IMR-90 (cell line): Measurements from ENCODE around the gene UGT1A7. TPM values are rescaled to one million over a fixed set of nuclear protein-coding genes. Genes with fewer than 3 reads are reported as not detected.

Source experiments
- ATAC-seq: fragments of 200-7000 bp; cut with Tn5 transposase; 2 replicates; pipeline ENCODE4 v1.9.1; 2020; ENCODE audit warnings: low read depth, mild to moderate bottlenecking, moderate library complexity
- BruUV-seq: library from RNA; stranded (reverse); fragments of 400-500 nt; replicated peaks from 2 replicates; lab custom pipeline; 2021; lab: Mats Ljungman, UMichigan
- CTCF ChIA-PET: fragments of 300-600 bp; formaldehyde crosslinking; extraction: SDS; loops from one replicate; lab custom pipeline; 2021; ENCODE audit warnings: antibody characterized with exemption; lab: Yijun Ruan, JAX
- POLR2A ChIA-PET: fragments of 300-600 bp; sonication (Branson Sonifier 250); formaldehyde crosslinking; loops from one replicate; lab custom pipeline; 2022; ENCODE audit warnings: antibody characterized with exemption; ENCODE audit not compliant: unreplicated experiment; lab: Charles Lee
- DNase-seq: peaks from one replicate; pipeline ENCODE4 v3.0.0; 2013
- H2AFZ ChIP-seq: replicated peaks from 2 replicates; pipeline ENCODE3; 2013; ENCODE audit warnings: low read length, mild to moderate bottlenecking; ENCODE audit not compliant: poor library complexity
- H2AK5ac ChIP-seq: 2 replicates; pipeline ENCODE4 v1.6.1; 2013; ENCODE audit warnings: low read depth, low read length, inconsistent platforms
- H2AK9ac ChIP-seq: replicated peaks from 2 replicates; pipeline ENCODE3; 2013; ENCODE audit warnings: mild to moderate bottlenecking, low read depth, low read length, moderate library complexity; ENCODE audit not compliant: poor library complexity
- H2BK120ac ChIP-seq: 2 replicates; pipeline ENCODE4 v1.6.1; 2013; ENCODE audit warnings: low read depth, low read length, inconsistent platforms
- H2BK15ac ChIP-seq: 3 replicates; pipeline ENCODE4 v1.6.1; 2013; ENCODE audit warnings: low read depth, low read length, inconsistent platforms
- H2BK20ac ChIP-seq: 2 replicates; pipeline ENCODE4 v1.6.1; 2013; ENCODE audit warnings: low read depth, mild to moderate bottlenecking, inconsistent platforms, low read length, moderate library complexity
- H2BK5ac ChIP-seq: 2 replicates; pipeline ENCODE4 v1.6.1; 2013; ENCODE audit warnings: mild to moderate bottlenecking, low read depth, low read length, inconsistent platforms; ENCODE audit not compliant: poor library complexity, severe bottlenecking
- H3K14ac ChIP-seq: replicated peaks from 2 replicates; pipeline ENCODE4 v1.6.1; 2013; ENCODE audit warnings: low read depth, low read length, inconsistent platforms
- H3K18ac ChIP-seq: 2 replicates; pipeline ENCODE4 v1.6.1; 2013; ENCODE audit warnings: low read depth, low read length, control low read depth
- H3K23ac ChIP-seq: 2 replicates; pipeline ENCODE4 v1.6.1; 2013; ENCODE audit warnings: low read depth, low read length, inconsistent platforms
- H3K27ac ChIP-seq: 2 replicates; pipeline ENCODE4 v1.5.1; 2013; ENCODE audit warnings: mild to moderate bottlenecking, control low read depth, low read length; ENCODE audit not compliant: insufficient read depth
- H3K27me3 ChIP-seq: 2 replicates; pipeline ENCODE4 v1.6.1; 2013; ENCODE audit warnings: low read length; ENCODE audit not compliant: control insufficient read depth, insufficient read depth
- H3K36me3 ChIP-seq: 2 replicates; pipeline ENCODE4 v1.6.1; 2013; ENCODE audit warnings: low read length, mixed read lengths; ENCODE audit not compliant: control insufficient read depth, insufficient read depth
- H3K4ac ChIP-seq: 2 replicates; pipeline ENCODE4 v1.6.1; 2013; ENCODE audit warnings: low read depth, low read length, inconsistent platforms
- H3K4me1 ChIP-seq: 2 replicates; pipeline ENCODE4 v1.6.1; 2013; ENCODE audit warnings: low read length, mixed read lengths; ENCODE audit not compliant: control insufficient read depth, insufficient read depth
- H3K4me2 ChIP-seq: 2 replicates; pipeline ENCODE4 v1.6.1; 2013; ENCODE audit warnings: low read depth, mild to moderate bottlenecking, control low read depth, low read length, moderate library complexity
- H3K4me3 ChIP-seq: 2 replicates; pipeline ENCODE4 v1.5.1; 2013; ENCODE audit warnings: low read depth, mild to moderate bottlenecking, control low read depth, low read length, moderate library complexity; ENCODE audit not compliant: insufficient read depth
- H3K56ac ChIP-seq: 2 replicates; pipeline ENCODE4 v1.6.1; 2013; ENCODE audit warnings: low read length, inconsistent platforms; ENCODE audit not compliant: insufficient read depth; ENCODE audit errors: extremely low read depth
- H3K79me1 ChIP-seq, 2 experiments: 2 replicates each; pipeline ENCODE4 v1.6.1; 2013; ENCODE audit warnings: low read length in 2 of 2, inconsistent platforms in 1 of 2, low read depth in 1 of 2
- H3K9ac ChIP-seq: 2 replicates; pipeline ENCODE4 v1.6.1; 2013; ENCODE audit warnings: low read depth, low read length, control low read depth
- H3K9me1 ChIP-seq: 2 replicates; pipeline ENCODE4 v1.6.1; 2013; ENCODE audit warnings: low read length, inconsistent platforms; ENCODE audit not compliant: insufficient read depth
- H3K9me3 ChIP-seq: 2 replicates; pipeline ENCODE4 v1.6.1; 2013; ENCODE audit warnings: low read length; ENCODE audit not compliant: control insufficient read depth, insufficient read depth
- H4K20me1 ChIP-seq: 2 replicates; pipeline ENCODE4 v1.6.1; 2013; ENCODE audit warnings: low read length, inconsistent platforms; ENCODE audit not compliant: insufficient read depth
- H4K5ac ChIP-seq: 2 replicates; pipeline ENCODE4 v1.6.1; 2013; ENCODE audit warnings: mild to moderate bottlenecking, low read depth, low read length, control low read depth
- H4K8ac ChIP-seq, 2 experiments: 2 replicates each; pipeline ENCODE4 v1.6.1; 2013; ENCODE audit warnings: low read depth in 2 of 2, low read length in 2 of 2, control low read depth in 1 of 2, inconsistent platforms in 1 of 2
- H4K91ac ChIP-seq: 2 replicates; pipeline ENCODE4 v1.6.1; 2013; ENCODE audit warnings: low read depth, low read length, inconsistent platforms; ENCODE audit not compliant: insufficient read depth
- BHLHE40 ChIP-seq: fragments of 150-350 bp; IDR thresholded peaks from 2 replicates; pipeline ENCODE4 v1.6.1; 2016; ENCODE audit warnings: mild to moderate bottlenecking, low read depth, low read length
- CEBPB ChIP-seq: IDR thresholded peaks from 2 replicates; pipeline ENCODE4 v1.6.1; 2012; ENCODE audit warnings: low read depth, low read length, improper control_type of control experiment
- CHD1 ChIP-seq: IDR thresholded peaks from 2 replicates; pipeline ENCODE4 v1.6.1; 2012; ENCODE audit warnings: low read depth, low read length, improper control_type of control experiment
- MAFK ChIP-seq: IDR thresholded peaks from 2 replicates; pipeline ENCODE4 v1.6.1; 2012; ENCODE audit warnings: low read depth, low read length, improper control_type of control experiment
- MAZ ChIP-seq: IDR thresholded peaks from 2 replicates; pipeline ENCODE4 v1.6.1; 2012; ENCODE audit warnings: low read depth, mild to moderate bottlenecking, low read length, improper control_type of control experiment, moderate library complexity, borderline replicate concordance
- MXI1 ChIP-seq: IDR thresholded peaks from 2 replicates; pipeline ENCODE4 v1.6.1; 2012; ENCODE audit warnings: low read depth, mild to moderate bottlenecking, low read length, moderate library complexity, borderline replicate concordance
- NFE2L2 ChIP-seq: fragments of 150-350 bp; IDR thresholded peaks from 2 replicates; pipeline ENCODE4 v1.6.1; 2016; ENCODE audit warnings: low read depth, mild to moderate bottlenecking, low read length
- POLR2A ChIP-seq: IDR thresholded peaks from 2 replicates; pipeline ENCODE4 v1.6.1; 2012; ENCODE audit warnings: mild to moderate bottlenecking, low read depth, low read length
- RCOR1 ChIP-seq: IDR thresholded peaks from 2 replicates; pipeline ENCODE4 v1.6.1; 2012; ENCODE audit warnings: mild to moderate bottlenecking, low read length, improper control_type of control experiment; ENCODE audit not compliant: insufficient replicate concordance
- SMC3 ChIP-seq: fragments of 150-350 bp; IDR thresholded peaks from 2 replicates; pipeline ENCODE4 v1.6.1; 2016; ENCODE audit warnings: low read depth, mild to moderate bottlenecking, antibody characterized with exemption, low read length, moderate library complexity
- USF2 ChIP-seq: fragments of 150-350 bp; IDR thresholded peaks from 2 replicates; pipeline ENCODE4 v1.6.1; 2017; ENCODE audit warnings: mild to moderate bottlenecking, antibody characterized with exemption, low read length, low read depth
- WGBS, 2 experiments: methylation state at CpG; one replicate each; pipeline versions ENCODE4 v1.1.5 to v1.1.7; 2013; ENCODE audit warnings: missing lambda C conversion rate in 2 of 2; ENCODE audit not compliant: insufficient read length in 1 of 2; ENCODE audit errors: extremely low coverage in 2 of 2; 5-methylcytosine and 5-hydroxymethylcytosine counted together
- dilution Hi-C: fragments of 300-500 bp; cut with HindIII; formaldehyde crosslinking; loops from one replicate; pipeline ENCODE4 v1.14.3; 2018; ENCODE audit warnings: low sequenced_read_pairs; ENCODE audit not compliant: unreplicated experiment
- in situ Hi-C: fragments of 300-500 bp; cut with MboI; formaldehyde crosslinking; loops from 3 replicates; pipeline ENCODE4 v1.14.3; 2019; ENCODE audit warnings: low sequenced_read_pairs, inconsistent platforms, mixed read lengths
- intact Hi-C: fragments of 100-400 bp; cut with micrococcal nuclease; formaldehyde crosslinking; loops from 2 replicates; pipeline ENCODE4 v1.10.0; 2022
- polyA plus RNA-seq, 3 experiments: library from polyadenylated mRNA; depleted of rRNA; stranded (reverse); fragments of >200 nt; gene quantifications; 2 replicates each; pipeline ENCODE4 v1.2.3, GENCODE V29; 2012; ENCODE audit warnings: low replicate concordance in 1 of 3
- total RNA-seq: library from RNA; depleted of rRNA; stranded (reverse); fragments of >200 nt; gene quantifications from 2 replicates; pipeline ENCODE4 v1.2.3, GENCODE V29; 2012
- TF ChIP-seq, protein P1 (sequence below): fragments of 150-350 bp; IDR thresholded peaks from 2 replicates; pipeline ENCODE4 v1.6.1; 2016; ENCODE audit warnings: low read depth, mild to moderate bottlenecking, low read length, moderate library complexity, borderline replicate concordance
- TF ChIP-seq, protein P2 (sequence below): conservative IDR thresholded peaks from 2 replicates; pipeline ENCODE4 v1.5.1; 2012; ENCODE audit warnings: mild to moderate bottlenecking, low read depth, low read length, improper control_type of control experiment

The UGT1A7 gene
- total and polyA plus RNA-seq, 2 of the 4 experiments (the other 2 are of a cell fraction) = not detected

GRCh38 chr2:233813236-233814055 lies 131.7 kb downstream of the UGT1A7 start:
- Histone ChIP-seq H3K36me3 (no peaks in the 10 kb centered on the region), H3K4me1 (no peaks in the 10 kb centered on the region), H3K56ac (no peak overlapping the region), H2AK5ac (no peak overlapping the region), H2BK20ac (no peak overlapping the region), H2AFZ (no peak overlapping the region), H2AK9ac (peak overlapping the region; percentile 49), H3K23ac (no peak overlapping the region), H3K4me3 (no peak overlapping the region), H3K14ac (no peak overlapping the region), H3K9me3 (no peaks in the 10 kb centered on the region), H4K20me1 (no peaks in the 10 kb centered on the region), H4K91ac (no peak overlapping the region), H3K27me3 (peaks cover 15% of the 10 kb centered on the region), H4K8ac (no peak overlapping the region), H3K4ac (no peak overlapping the region), H2BK5ac (no peak overlapping the region), H2BK15ac (no peak overlapping the region), H3K18ac (no peak overlapping the region), H3K9ac (no peak overlapping the region), H3K9me1 (no peaks in the 10 kb centered on the region), H2BK120ac (no peak overlapping the region), H3K79me1 (no peaks in the 10 kb centered on the region), H3K27ac (no peak overlapping the region), H4K5ac (no peak overlapping the region), H3K4me2 (no peak overlapping the region)
- BruUV-seq = no TSS peak
- ATAC-seq (no peak), DNase-seq (no peak)
- dilution Hi-C loops = no loop called here
- POLR2A ChIA-PET = no interaction called here
- TF ChIP-seq BHLHE40 (no peak), MXI1 (no peak), MAFK (no peak), USF2 (no peak), RCOR1 (no peak), MAZ (no peak), CHD1 (no peak), POLR2A (no peak), CEBPB (no peak), SMC3 (no peak), NFE2L2 (no peak)
- TF ChIP-seq, protein P1, sequence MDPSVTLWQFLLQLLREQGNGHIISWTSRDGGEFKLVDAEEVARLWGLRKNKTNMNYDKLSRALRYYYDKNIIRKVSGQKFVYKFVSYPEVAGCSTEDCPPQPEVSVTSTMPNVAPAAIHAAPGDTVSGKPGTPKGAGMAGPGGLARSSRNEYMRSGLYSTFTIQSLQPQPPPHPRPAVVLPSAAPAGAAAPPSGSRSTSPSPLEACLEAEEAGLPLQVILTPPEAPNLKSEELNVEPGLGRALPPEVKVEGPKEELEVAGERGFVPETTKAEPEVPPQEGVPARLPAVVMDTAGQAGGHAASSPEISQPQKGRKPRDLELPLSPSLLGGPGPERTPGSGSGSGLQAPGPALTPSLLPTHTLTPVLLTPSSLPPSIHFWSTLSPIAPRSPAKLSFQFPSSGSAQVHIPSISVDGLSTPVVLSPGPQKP = no peak
- TF ChIP-seq, protein P2, sequence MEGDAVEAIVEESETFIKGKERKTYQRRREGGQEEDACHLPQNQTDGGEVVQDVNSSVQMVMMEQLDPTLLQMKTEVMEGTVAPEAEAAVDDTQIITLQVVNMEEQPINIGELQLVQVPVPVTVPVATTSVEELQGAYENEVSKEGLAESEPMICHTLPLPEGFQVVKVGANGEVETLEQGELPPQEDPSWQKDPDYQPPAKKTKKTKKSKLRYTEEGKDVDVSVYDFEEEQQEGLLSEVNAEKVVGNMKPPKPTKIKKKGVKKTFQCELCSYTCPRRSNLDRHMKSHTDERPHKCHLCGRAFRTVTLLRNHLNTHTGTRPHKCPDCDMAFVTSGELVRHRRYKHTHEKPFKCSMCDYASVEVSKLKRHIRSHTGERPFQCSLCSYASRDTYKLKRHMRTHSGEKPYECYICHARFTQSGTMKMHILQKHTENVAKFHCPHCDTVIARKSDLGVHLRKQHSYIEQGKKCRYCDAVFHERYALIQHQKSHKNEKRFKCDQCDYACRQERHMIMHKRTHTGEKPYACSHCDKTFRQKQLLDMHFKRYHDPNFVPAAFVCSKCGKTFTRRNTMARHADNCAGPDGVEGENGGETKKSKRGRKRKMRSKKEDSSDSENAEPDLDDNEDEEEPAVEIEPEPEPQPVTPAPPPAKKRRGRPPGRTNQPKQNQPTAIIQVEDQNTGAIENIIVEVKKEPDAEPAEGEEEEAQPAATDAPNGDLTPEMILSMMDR = no peak
- in situ Hi-C loops = no loop called here
- no CpG with 5 or more reads among the region's 3 CpGs for WGBS, 2 experiments
- intact Hi-C loops = no loop called here
- CTCF ChIA-PET = no interaction called here
